IgD-negative memory B cell (primary cell): ENCODE measurements around the gene TMEM198. TPM values are rescaled to one million over a fixed set of nuclear protein-coding genes. Genes with fewer than 3 reads are reported as not detected.

Experiments used
- H3K27ac Mint-ChIP-seq, 3 donors: one replicate each; pipeline ENCODE4 v1.8.0; 2020 to 2022; ENCODE audit warnings: mild to moderate bottlenecking in 3 of 3, mixed read lengths in 3 of 3, moderate library complexity in 1 of 3
- H3K27me3 Mint-ChIP-seq: one replicate; pipeline ENCODE4 v1.8.0; 2021; ENCODE audit warnings: mixed read lengths
- H3K36me3 Mint-ChIP-seq: one replicate; pipeline ENCODE4 v1.8.0; 2020; ENCODE audit warnings: mild to moderate bottlenecking, mixed read lengths
- H3K4me1 Mint-ChIP-seq, 3 donors: one replicate each; pipeline ENCODE4 v1.8.0; 2020 to 2022; ENCODE audit warnings: mixed read lengths in 3 of 3, mild to moderate bottlenecking in 1 of 3
- H3K4me3 Mint-ChIP-seq, 4 donors: one replicate each; pipeline ENCODE4 v1.8.0; 2020 to 2022; ENCODE audit warnings: mild to moderate bottlenecking in 4 of 4, mixed read lengths in 4 of 4, moderate library complexity in 3 of 4
- H3K9me3 Mint-ChIP-seq, 3 donors: one replicate each; pipeline ENCODE4 v1.8.0; 2020 to 2021; ENCODE audit warnings: mixed read lengths in 3 of 3, mild to moderate bottlenecking in 1 of 3
- polyA plus RNA-seq: library from polyadenylated mRNA; unstranded; fragments of 300-500 nt; fragmentation: Illumina TruSeq; gene quantifications from one replicate; pipeline ENCODE4 v1.2.3, GENCODE V29; 2021

Gene TMEM198
- polyA plus RNA-seq, 1 donor from 2014 or later, result 0.28 TPM

GRCh38 chr2:219578811-219579613, 35.2 kb downstream of the TMEM198 start:
- Mint-ChIP-seq H3K9me3 (no peaks in the 10 kb centered on the region), H3K27me3 (peaks cover 12% of the 10 kb centered on the region), H3K27ac (peak overlapping the region in 1 of 3 donors; percentile 46), H3K36me3 (no peaks in the 10 kb centered on the region), H3K4me1 (no peaks in the 10 kb centered on the region), H3K4me3 (no peak overlapping the region)

DNA sequence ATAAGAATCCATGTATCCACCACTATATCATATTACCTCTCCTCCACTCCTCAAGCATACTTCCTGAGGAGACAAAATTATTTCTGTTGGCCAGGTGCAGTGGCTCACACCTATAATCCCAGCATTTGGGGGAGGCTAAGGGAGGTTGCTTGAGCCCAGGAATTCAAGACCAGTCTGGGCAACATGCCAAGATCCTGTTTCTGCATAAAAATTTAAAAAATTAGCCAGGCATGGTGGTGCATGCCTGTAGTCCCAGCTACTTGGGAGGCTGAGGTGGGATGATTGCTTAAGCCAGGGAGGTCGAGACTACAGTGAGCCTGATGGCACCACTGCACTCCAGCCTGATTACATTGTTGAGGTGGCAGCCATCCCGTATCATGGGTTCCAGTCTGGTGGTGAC, 37.5 kb downstream of the TMEM198 start:
- H3K27ac Mint-ChIP-seq, result no peak overlapping the region
- H3K4me1 Mint-ChIP-seq, result no peaks in the 10 kb centered on the region
- H3K4me3 Mint-ChIP-seq, result peak overlapping the region in 1 of 4 donors; percentile 77
- no peaks in the 10 kb centered on the region for H3K36me3 Mint-ChIP-seq
- H3K9me3 Mint-ChIP-seq, result no peaks in the 10 kb centered on the region
- peaks cover 9% of the 10 kb centered on the region for H3K27me3 Mint-ChIP-seq

DNA sequence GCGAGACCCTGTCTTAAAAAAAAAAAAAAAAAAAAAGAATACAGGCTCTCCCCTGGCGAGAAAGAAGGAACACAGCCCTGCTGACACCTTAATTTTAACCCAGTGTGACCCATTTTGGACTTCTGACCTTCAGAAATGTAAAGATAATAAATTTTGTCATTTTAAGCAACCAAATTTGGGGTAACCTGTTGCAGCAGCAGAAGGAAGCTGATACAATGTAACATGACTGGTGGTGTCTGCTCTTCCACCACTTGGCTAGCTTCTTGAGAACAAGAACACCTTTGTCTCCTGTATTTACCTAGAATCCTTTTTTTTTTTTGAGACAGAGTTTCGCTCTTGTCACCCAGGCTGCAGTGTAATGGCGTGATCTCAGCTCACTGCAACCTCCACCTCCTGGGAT, 47.3 kb downstream of the TMEM198 start:
- Mint-ChIP-seq H3K36me3 (no peaks in the 10 kb centered on the region), H3K4me1 (no peaks in the 10 kb centered on the region), H3K27ac (no peak overlapping the region), H3K4me3 (no peak overlapping the region), H3K9me3 (no peaks in the 10 kb centered on the region), H3K27me3 (peaks cover 11% of the 10 kb centered on the region)

GRCh38 chr2:219592736-219593135, 48.9 kb downstream of the TMEM198 start:
- Mint-ChIP-seq H3K9me3 (no peaks in the 10 kb centered on the region), H3K4me1 (peaks cover 2 to 10% (median 3%) of the 10 kb centered on the region in 3 donors), H3K27ac (no peak overlapping the region), H3K36me3 (peaks cover 1% of the 10 kb centered on the region), H3K4me3 (peak overlapping the region in 1 of 4 donors; percentile 69), H3K27me3 (peaks cover 10% of the 10 kb centered on the region)

DNA sequence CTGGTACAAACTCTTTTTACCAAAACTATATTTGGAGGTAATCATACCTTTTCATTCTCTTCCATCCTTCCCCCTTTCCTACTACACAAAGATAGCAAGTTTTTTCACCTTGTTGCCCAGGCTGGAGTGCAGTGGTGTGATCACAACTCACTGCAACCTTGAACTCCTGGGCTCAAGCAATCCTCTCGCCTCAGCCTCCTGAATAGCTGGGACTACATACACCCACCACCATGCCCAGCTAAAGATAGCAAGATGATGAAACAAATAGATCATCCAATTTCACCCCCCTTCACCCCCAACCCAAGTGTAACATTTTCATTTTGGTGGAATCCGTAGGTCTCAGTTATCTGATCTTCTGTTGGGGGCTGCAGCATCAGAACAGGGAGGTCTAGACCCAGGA, 49.3 kb downstream of the TMEM198 start:
- Mint-ChIP-seq H3K36me3 (peaks cover 1% of the 10 kb centered on the region), H3K27ac (no peak overlapping the region), H3K27me3 (peaks cover 10% of the 10 kb centered on the region), H3K4me3 (peak overlapping the region in 1 of 4 donors; percentile 69), H3K9me3 (no peaks in the 10 kb centered on the region), H3K4me1 (peaks cover 5 to 11% (median 5%) of the 10 kb centered on the region in 3 donors)

- Mint-ChIP-seq H3K27me3 (peaks cover 8% of the 10 kb centered on the region), H3K36me3 (peaks cover 1% of the 10 kb centered on the region), H3K4me3 (peak overlapping the region in 2 of 4 donors; percentile 81 to 94), H3K4me1 (peaks cover 7 to 16% (median 16%) of the 10 kb centered on the region in 3 donors), H3K9me3 (no peaks in the 10 kb centered on the region), H3K27ac (peak overlapping the region in 1 of 3 donors; percentile 64)
Measured at GRCh38 chr2:219595256-219595655, 51.4 kb downstream of the TMEM198 start.

DNA sequence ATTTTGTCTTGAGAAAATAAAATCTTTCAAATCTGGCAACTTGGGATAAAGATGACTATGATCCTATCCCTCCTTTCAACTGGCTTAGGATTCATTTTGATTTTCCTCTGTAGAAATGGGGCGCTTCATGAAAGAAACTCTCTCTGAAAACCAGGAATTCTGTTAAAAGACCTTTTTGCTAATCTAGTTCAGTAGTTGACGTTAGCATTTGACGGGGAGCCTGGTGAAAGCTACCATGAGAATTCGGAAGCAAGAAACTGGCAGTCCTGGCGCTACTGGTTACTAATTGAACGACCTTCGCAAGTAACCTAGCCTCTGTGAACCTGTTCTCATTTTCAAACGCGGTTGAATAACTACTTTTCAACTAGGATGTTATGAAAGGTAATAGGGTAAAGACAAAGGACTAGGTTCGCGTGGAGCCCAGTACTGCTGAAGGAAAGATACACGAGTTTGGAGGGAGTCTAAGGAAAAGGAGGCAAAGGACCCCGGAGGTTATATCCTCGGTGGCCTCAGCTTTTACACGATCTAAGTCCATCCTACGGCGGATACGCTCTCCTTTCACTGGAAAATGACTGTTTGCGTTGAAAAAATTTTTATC, 53.2 kb downstream of the TMEM198 start:
- Mint-ChIP-seq H3K4me1 (peaks cover 7 to 20% (median 16%) of the 10 kb centered on the region in 3 donors), H3K4me3 (peak overlapping the region; percentile 94 to 98 (median 96)), H3K27ac (peak overlapping the region; percentile 95 to 99 (median 96))

GRCh38 chr2:219597552-219598307, 53.9 kb downstream of the TMEM198 start, which contains the start of gene STK11IP:
Gene STK11IP, plus strand, starts transcription at chr2:219597857. Its CDS starts 263 bp downstream, at chr2:219598120.
- H3K36me3 Mint-ChIP-seq, result peaks cover 3% of the 10 kb centered on the region
- peaks cover 7 to 20% (median 16%) of the 10 kb centered on the region in 3 donors for H3K4me1 Mint-ChIP-seq
- peak within 1 kb of the TSS; percentile 94 to 98 (median 96) for H3K4me3 Mint-ChIP-seq
- H3K27ac Mint-ChIP-seq, result peak within 1 kb of the TSS; percentile 95 to 99 (median 96)
- H3K9me3 Mint-ChIP-seq, result no peaks in the 10 kb centered on the region
- peaks cover 7% of the 10 kb centered on the region for H3K27me3 Mint-ChIP-seq

More for the DNA sequence above, 53.2 kb downstream of the TMEM198 start:
- Mint-ChIP-seq H3K36me3 (peaks cover 2% of the 10 kb centered on the region), H3K27me3 (peaks cover 8% of the 10 kb centered on the region), H3K9me3 (no peaks in the 10 kb centered on the region)

DNA sequence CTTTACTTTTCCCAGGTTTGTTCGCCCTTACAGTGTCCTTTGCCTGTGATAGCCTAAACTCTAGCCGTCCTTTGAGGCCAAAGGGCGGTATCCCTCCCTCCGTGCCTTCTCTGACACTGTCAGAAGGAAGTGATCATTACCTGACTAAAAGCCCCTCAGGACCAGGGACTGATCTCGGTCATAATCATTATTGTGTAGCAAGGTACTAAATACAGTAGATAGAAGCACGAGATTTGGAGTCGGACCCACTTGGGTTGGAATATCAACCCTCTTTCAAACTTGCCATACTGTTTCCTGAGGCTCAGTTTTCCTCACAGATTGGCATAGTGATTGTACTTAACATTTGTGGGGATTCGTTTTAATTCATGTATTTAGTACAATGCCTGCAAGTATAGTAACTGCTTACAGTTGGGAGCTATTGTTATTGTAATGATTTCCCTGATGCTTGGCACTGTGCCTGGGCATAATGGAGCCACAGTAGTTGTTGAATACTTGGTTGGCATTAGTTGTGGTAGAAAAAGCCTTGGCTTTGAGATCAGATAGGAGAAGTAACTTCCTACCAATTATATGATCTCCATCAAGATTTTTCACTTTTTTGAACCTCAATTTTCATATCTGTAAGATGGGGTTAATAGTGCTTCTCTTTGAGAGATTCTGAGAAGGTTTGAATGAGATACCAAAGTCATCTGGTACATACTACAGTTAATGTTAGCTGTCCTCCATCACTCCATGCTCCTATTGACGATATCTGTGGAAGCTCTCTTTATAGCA, 54.7 kb downstream of the TMEM198 start:
- Mint-ChIP-seq H3K4me3 (peak overlapping the region; percentile 94 to 98 (median 96)), H3K27ac (peak overlapping the region; percentile 95 to 99 (median 96)), H3K4me1 (peaks cover 7 to 21% (median 18%) of the 10 kb centered on the region in 3 donors), H3K9me3 (no peaks in the 10 kb centered on the region), H3K36me3 (peaks cover 3% of the 10 kb centered on the region), H3K27me3 (peaks cover 3% of the 10 kb centered on the region)

Other genes starting within 250 kb of the TMEM198 start
- gene PTPRN, start 234.6 kb upstream of the TMEM198 start, polyA plus RNA-seq, result not detected
- gene RESP18, start 211.3 kb upstream of the TMEM198 start, polyA plus RNA-seq, result not detected
- gene DNPEP, start 156.1 kb upstream of the TMEM198 start, polyA plus RNA-seq, result 49.9 TPM
- not detected for gene DES, start 125.7 kb upstream of the TMEM198 start, polyA plus RNA-seq
- not detected for gene SPEG, start 109.2 kb upstream of the TMEM198 start, polyA plus RNA-seq
- 24.4 TPM for gene GMPPA, start 45.1 kb upstream of the TMEM198 start, polyA plus RNA-seq
- not detected for gene ASIC4, start 29.5 kb upstream of the TMEM198 start, polyA plus RNA-seq
- 3.9 TPM for gene CHPF, start 219 bp upstream of the TMEM198 start, polyA plus RNA-seq
- gene OBSL1, start 27.5 kb downstream of the TMEM198 start, polyA plus RNA-seq, result not detected
- gene INHA, start 28.3 kb downstream of the TMEM198 start, polyA plus RNA-seq, result not detected
- gene STK11IP, start 53.8 kb downstream of the TMEM198 start, polyA plus RNA-seq, result 9.2 TPM
- gene SLC4A3, start 83.6 kb downstream of the TMEM198 start, polyA plus RNA-seq, result not detected